ENCODE measurements around the gene TRIOBP.

TRIOBP gene

GRCh38 chr22:37686002-37686982 is 10.6 kb upstream of the TRIOBP start, which contains the start of gene NOL12:
Gene NOL12 (plus strand): TSS chr22:37686343. CDS start chr22:37686393, 50 bp downstream.
- H3K9me3 ChIP-seq (ENCODE audit: control insufficient read depth, insufficient read depth, low read depth, low read length) = no peaks in the 10 kb centered on the region
- H3K36me3 ChIP-seq (ENCODE audit: control insufficient read depth in 2 of 2, insufficient read depth in 1 of 2, low read length in 2 of 2) = peaks cover 0 to 32% of the 10 kb centered on the region in 2 experiments; a peak in 1 of 3 replicates
- peak within 1 kb of the TSS; percentile 77 for H3K4me3 ChIP-seq (ENCODE audit: low read depth, low read length)
- H3K4me1 ChIP-seq (ENCODE audit: control insufficient read depth, insufficient read depth, low read length) = peaks cover 2% of the 10 kb centered on the region; the same call in 1 of the 2 replicates
- ChIA-PET CTCF (interaction anchor here (0.5 to 15.8 kb wide), 6 partner anchors 11 to 214 kb away, joined by 3 to 353 read pairs (median 3); partner anchors contain the start of gene SH3BP1), POLR2A (interaction anchor here (0.6 to 2.5 kb wide), 18 partner anchors 10 to 127 kb away, joined by 3 to 23 read pairs (median 4); partner anchors contain the start of genes GCAT, GGA1, LGALS1 and PDXP)
- H3K27ac ChIP-seq (ENCODE audit: extremely low read depth, low read depth, low read length) = peak within 1 kb of the TSS; percentile 81
- TF ChIP-seq ZNF658 (tag by site-specific recombination; IDR thresholded peaks at IDR 0.05) (no peak), SCRT1 (tag by site-specific recombination; IDR thresholded peaks at IDR 0.05; ENCODE audit: borderline replicate concordance) (no peak), WT1 (tag by site-specific recombination; IDR thresholded peaks at IDR 0.05) (peak; percentile 69), ZNF580 (tag by site-specific recombination; IDR thresholded peaks at IDR 0.05) (peak; percentile 96), PRDM2 (tag by site-specific recombination; IDR thresholded peaks at IDR 0.05; ENCODE audit: borderline replicate concordance) (no peak), HOXA7 (CRISPR knock-in tag; IDR thresholded peaks at IDR 0.05; ENCODE audit: borderline replicate concordance) (no peak), ZNF274 (IDR thresholded peaks at IDR 0.05; ENCODE audit: low read length) (no peak), ZNF274 (tag by site-specific recombination; IDR thresholded peaks at IDR 0.05; ENCODE audit: borderline replicate concordance) (no peak), ZNF664 (tag by site-specific recombination; IDR thresholded peaks at IDR 0.05) (no peak; the same call in 1 of the 2 replicates), ZNF514 (tag by site-specific recombination; IDR thresholded peaks at IDR 0.05) (no peak), ZNF626 (tag by site-specific recombination; IDR thresholded peaks at IDR 0.05) (no peak), ZNF362 (tag by site-specific recombination; IDR thresholded peaks at IDR 0.05) (no peak), ZBTB49 (tag by site-specific recombination; IDR thresholded peaks at IDR 0.05; ENCODE audit: low read depth) (no peak), ZNF335 (tag by site-specific recombination; conservative IDR thresholded peaks at IDR 0.05) (peak; percentile 93), BCL11B (tag by site-specific recombination; IDR thresholded peaks at IDR 0.05; ENCODE audit: low read depth) (peak; percentile 61), ZNF138 (tag by site-specific recombination; IDR thresholded peaks at IDR 0.05; ENCODE audit: borderline replicate concordance) (no peak; the same call in 1 of the 2 replicates), ZNF280C (tag by site-specific recombination; IDR thresholded peaks at IDR 0.05) (no peak), AEBP2 (tag by site-specific recombination; IDR thresholded peaks at IDR 0.05; ENCODE audit: borderline replicate concordance) (peak; percentile 45; the same call in 1 of the 2 replicates), ZNF433 (tag by site-specific recombination; IDR thresholded peaks at IDR 0.05; ENCODE audit: low read depth) (no peak), ZNF350 (tag by site-specific recombination; IDR thresholded peaks at IDR 0.05) (no peak), ZNF555 (tag by site-specific recombination; conservative IDR thresholded peaks at IDR 0.05) (no peak), SCRT2 (tag by site-specific recombination; IDR thresholded peaks at IDR 0.05) (no peak)

Measured in HEK293 (cell line).